OCI-LY3 (cell line): ENCODE measurements around the gene CD209.

ENCODE experiments used
- H2AFZ ChIP-seq: fragments of 200-600, 300-600 bp; shearing (Covaris generic); 2 replicates; pipeline ENCODE4 v1.6.0; 2014; ENCODE audit warnings: antibody characterized with exemption, low read depth, low read length
- H3K27ac ChIP-seq: fragments of 200-600, 300-600 bp; sonication (generic); 2 replicates; pipeline ENCODE4 v1.5.1; 2014; ENCODE audit warnings: mild to moderate bottlenecking, low read length, moderate library complexity, mixed read lengths
- H3K27me3 ChIP-seq: fragments of 200-600, 300-600 bp; sonication (generic); 2 replicates; pipeline ENCODE4 v1.6.1; 2014; ENCODE audit warnings: low read depth, low read length, mixed read lengths
- H3K36me3 ChIP-seq: fragments of 200-600, 300-600 bp; sonication (generic); replicated peaks from 2 replicates; pipeline ENCODE3; 2014; ENCODE audit warnings: low read depth, low read length, mixed read lengths
- H3K4me1 ChIP-seq: fragments of 300-600, 200-600 bp; sonication (generic); 2 replicates; pipeline ENCODE4 v1.6.1; 2014; ENCODE audit warnings: low read length, mixed read lengths
- H3K4me2 ChIP-seq: fragments of 200-600, 300-600 bp; sonication (generic); 2 replicates; pipeline ENCODE4 v1.6.1; 2014; ENCODE audit warnings: low read length, mixed read lengths
- H3K4me3 ChIP-seq: fragments of 300-600, 200-600 bp; sonication (generic); 2 replicates; pipeline ENCODE4 v1.5.1; 2014; ENCODE audit warnings: antibody characterized with exemption, mild to moderate bottlenecking, low read length, moderate library complexity
- H3K79me2 ChIP-seq: fragments of 300-600, 200-600 bp; shearing (Covaris generic); 2 replicates; pipeline ENCODE4 v1.6.1; 2014; ENCODE audit warnings: mild to moderate bottlenecking, low read length, mixed read lengths
- H3K9ac ChIP-seq: fragments of 300-600, 200-600 bp; shearing (Covaris generic); 2 replicates; pipeline ENCODE4 v1.6.0; 2014; ENCODE audit warnings: mild to moderate bottlenecking, low read length, moderate library complexity
- H3K9me3 ChIP-seq: fragments of 200-600, 300-600 bp; shearing (Covaris generic); 2 replicates; pipeline ENCODE4 v1.6.1; 2014; ENCODE audit warnings: low read length, mixed read lengths; ENCODE audit not compliant: insufficient read depth
- H4K20me1 ChIP-seq: fragments of 200-600, 300-600 bp; sonication (generic); 2 replicates; pipeline ENCODE4 v1.6.1; 2016; ENCODE audit warnings: low read length, mixed read lengths; ENCODE audit not compliant: insufficient read depth
- EZH2phosphoT487 ChIP-seq: fragments of 200-600 bp; shearing (Covaris generic); IDR thresholded peaks from 2 replicates; pipeline ENCODE4 v1.6.1; 2018; ENCODE audit warnings: antibody characterized with exemption, mixed run types, low read depth
- TF ChIP-seq, protein P1 (sequence below): fragments of 200-600, 300-600 bp; sonication (generic); IDR thresholded peaks from 2 replicates; pipeline ENCODE4 v1.5.1; 2014; ENCODE audit warnings: antibody characterized with exemption, low read length, low read depth

CD209 gene

DNA sequence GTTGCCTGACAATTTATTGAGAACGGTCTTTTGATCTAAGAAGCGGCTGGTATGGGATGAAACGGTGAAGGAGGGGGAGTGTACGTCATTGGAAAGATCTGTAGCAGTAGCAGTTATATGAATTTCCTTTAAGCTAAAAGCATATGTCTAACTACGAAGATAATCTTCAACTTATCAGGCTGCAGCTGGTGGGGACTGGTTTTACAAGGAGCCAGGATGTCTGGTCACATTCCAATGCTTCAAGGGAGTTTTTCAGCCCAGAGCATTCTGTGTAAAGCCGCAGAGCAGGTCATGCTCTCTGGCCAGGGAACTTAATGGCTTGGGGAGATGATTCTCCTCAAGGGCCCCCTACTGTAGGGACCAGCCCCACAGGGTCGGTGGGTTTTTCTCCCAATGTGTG lies 44.9 kb upstream of the CD209 start:
- Histone ChIP-seq H4K20me1 (no peaks in the 10 kb centered on the region), H2AFZ (no peak overlapping the region), H3K9me3 (no peaks in the 10 kb centered on the region), H3K9ac (no peak overlapping the region), H3K79me2 (no peaks in the 10 kb centered on the region), H3K4me2 (no peak overlapping the region), H3K4me3 (no peak overlapping the region), H3K36me3 (no peaks in the 10 kb centered on the region), H3K27me3 (peaks cover 8% of the 10 kb centered on the region; the same call in 1 of the 2 replicates), H3K4me1 (no peaks in the 10 kb centered on the region), H3K27ac (no peak overlapping the region)
- TF ChIP-seq EZH2phosphoT487, result no peak
- TF ChIP-seq, protein P1, sequence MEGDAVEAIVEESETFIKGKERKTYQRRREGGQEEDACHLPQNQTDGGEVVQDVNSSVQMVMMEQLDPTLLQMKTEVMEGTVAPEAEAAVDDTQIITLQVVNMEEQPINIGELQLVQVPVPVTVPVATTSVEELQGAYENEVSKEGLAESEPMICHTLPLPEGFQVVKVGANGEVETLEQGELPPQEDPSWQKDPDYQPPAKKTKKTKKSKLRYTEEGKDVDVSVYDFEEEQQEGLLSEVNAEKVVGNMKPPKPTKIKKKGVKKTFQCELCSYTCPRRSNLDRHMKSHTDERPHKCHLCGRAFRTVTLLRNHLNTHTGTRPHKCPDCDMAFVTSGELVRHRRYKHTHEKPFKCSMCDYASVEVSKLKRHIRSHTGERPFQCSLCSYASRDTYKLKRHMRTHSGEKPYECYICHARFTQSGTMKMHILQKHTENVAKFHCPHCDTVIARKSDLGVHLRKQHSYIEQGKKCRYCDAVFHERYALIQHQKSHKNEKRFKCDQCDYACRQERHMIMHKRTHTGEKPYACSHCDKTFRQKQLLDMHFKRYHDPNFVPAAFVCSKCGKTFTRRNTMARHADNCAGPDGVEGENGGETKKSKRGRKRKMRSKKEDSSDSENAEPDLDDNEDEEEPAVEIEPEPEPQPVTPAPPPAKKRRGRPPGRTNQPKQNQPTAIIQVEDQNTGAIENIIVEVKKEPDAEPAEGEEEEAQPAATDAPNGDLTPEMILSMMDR, result no peak

DNA sequence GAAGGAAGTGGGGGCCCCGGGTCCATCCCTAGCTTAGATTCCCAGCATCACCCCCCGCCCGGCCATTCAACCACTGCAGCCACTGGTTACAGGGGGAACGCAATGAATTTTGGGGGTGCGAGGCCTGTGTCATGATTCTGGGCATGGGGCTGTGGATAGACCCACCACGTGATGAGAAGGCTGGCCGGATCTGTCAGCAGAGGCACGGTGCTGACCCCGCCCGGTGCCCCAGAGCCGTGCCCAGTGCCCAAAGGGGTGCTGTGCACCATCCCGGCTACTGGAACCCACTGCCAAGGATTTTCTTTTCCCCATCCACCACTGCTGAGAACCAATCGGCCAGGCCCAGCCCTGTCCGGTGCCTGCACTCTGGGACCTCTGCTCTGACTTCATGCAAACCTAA lies 43.1 kb upstream of the CD209 start:
- H3K36me3 ChIP-seq, result no peaks in the 10 kb centered on the region
- no peak overlapping the region for H3K9ac ChIP-seq
- no peaks in the 10 kb centered on the region for H3K9me3 ChIP-seq
- no peak overlapping the region for H3K4me3 ChIP-seq
- H4K20me1 ChIP-seq, result no peaks in the 10 kb centered on the region
- TF ChIP-seq EZH2phosphoT487, result no peak
- TF ChIP-seq, protein P1, result no peak
- no peaks in the 10 kb centered on the region for H3K4me1 ChIP-seq
- no peak overlapping the region for H3K4me2 ChIP-seq
- H3K79me2 ChIP-seq, result no peaks in the 10 kb centered on the region
- H3K27ac ChIP-seq, result no peak overlapping the region
- no peak overlapping the region for H2AFZ ChIP-seq
- H3K27me3 ChIP-seq, result peaks cover 8% of the 10 kb centered on the region; the same call in 1 of the 2 replicates

DNA sequence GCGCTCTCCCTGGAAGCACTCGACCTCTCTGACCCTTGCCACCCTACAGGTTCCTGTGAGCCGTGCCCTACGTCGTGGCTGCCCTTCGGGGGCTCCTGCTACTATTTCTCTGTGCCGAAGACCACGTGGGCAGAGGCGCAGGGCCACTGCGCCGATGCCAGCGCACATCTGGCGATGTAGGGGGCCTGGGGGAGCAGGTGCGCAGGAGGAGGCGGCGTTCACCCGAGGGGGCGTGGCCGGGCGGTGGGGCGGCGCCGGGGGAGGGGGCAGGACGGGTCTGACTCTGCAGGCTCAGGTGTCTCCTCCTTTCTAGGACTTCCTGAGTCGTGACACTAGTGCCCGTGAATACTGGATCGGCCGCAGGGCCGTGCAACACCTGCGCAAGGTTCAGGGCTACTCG lies 42.1 kb upstream of the CD209 start:
- H4K20me1 ChIP-seq, result no peaks in the 10 kb centered on the region
- H3K9ac ChIP-seq, result no peak overlapping the region
- H3K27ac ChIP-seq, result no peak overlapping the region
- TF ChIP-seq EZH2phosphoT487, result no peak
- TF ChIP-seq, protein P1, result no peak
- no peak overlapping the region for H3K4me3 ChIP-seq
- H3K4me1 ChIP-seq, result no peaks in the 10 kb centered on the region
- no peak overlapping the region for H2AFZ ChIP-seq
- no peaks in the 10 kb centered on the region for H3K79me2 ChIP-seq
- H3K36me3 ChIP-seq, result no peaks in the 10 kb centered on the region
- peaks cover 12% of the 10 kb centered on the region; the same call in 1 of the 2 replicates for H3K27me3 ChIP-seq
- H3K9me3 ChIP-seq, result peaks cover 5% of the 10 kb centered on the region
- no peak overlapping the region for H3K4me2 ChIP-seq

DNA sequence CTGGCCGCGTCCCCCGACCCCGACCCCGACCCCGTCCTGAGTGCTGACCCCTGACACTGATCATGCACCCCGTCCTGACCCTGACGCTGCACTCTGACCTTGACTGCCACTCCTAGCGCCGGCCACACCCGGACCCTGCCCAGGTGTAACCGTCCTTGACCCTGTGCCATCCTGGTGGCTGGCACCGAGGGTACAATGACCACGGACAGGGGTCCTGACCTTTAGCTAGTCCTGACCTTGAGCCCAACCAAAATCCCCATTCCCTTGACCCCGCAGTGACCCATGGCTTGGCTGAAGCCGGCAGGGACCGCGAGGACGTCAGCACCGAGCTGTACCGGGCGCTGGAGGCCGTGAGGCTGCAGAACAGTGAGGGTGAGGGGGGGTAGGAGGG lies 41.6 kb upstream of the CD209 start:
- peaks cover 5% of the 10 kb centered on the region for H3K9me3 ChIP-seq
- H3K4me3 ChIP-seq, result no peak overlapping the region
- H3K27ac ChIP-seq, result no peak overlapping the region
- H4K20me1 ChIP-seq, result no peaks in the 10 kb centered on the region
- TF ChIP-seq, protein P1, result no peak
- no peak for TF ChIP-seq EZH2phosphoT487
- no peak overlapping the region for H3K4me2 ChIP-seq
- H3K36me3 ChIP-seq, result no peaks in the 10 kb centered on the region
- no peak overlapping the region for H3K9ac ChIP-seq
- H3K4me1 ChIP-seq, result no peaks in the 10 kb centered on the region
- no peak overlapping the region for H2AFZ ChIP-seq
- no peaks in the 10 kb centered on the region for H3K79me2 ChIP-seq
- H3K27me3 ChIP-seq, result peaks cover 13% of the 10 kb centered on the region; the same call in 1 of the 2 replicates
